Measurements from ENCODE around the gene PPP4R1. TPM values are rescaled to one million over a fixed set of nuclear protein-coding genes. Genes with fewer than 3 reads are reported as not detected.

Gene PPP4R1
- total and polyA plus RNA-seq, 2 of the 4 experiments (the other 2 are of a cell fraction): 80.6 to 123 TPM

- dilution Hi-C loops (cut with HindIII; ENCODE audit: low sequenced_read_pairs, unreplicated experiment): no loop called here
- H3K9ac ChIP-seq (ENCODE audit: low read depth, low read length): peak overlapping the region; percentile 78; the same call in 1 of the 2 replicates
- in situ Hi-C loops (cut with MboI; ENCODE audit: low sequenced_read_pairs): no loop called here
- no TSS peak for BruUV-seq (replicated peaks)
- peaks cover 13 to 50% of the 10 kb centered on the region in 2 experiments; a peak in 3 of 4 replicates for H3K79me1 ChIP-seq (ENCODE audit: low read depth in 1 of 2, low read length in 2 of 2)
- H2BK15ac ChIP-seq (ENCODE audit: low read depth, low read length): no peak overlapping the region
- peaks cover 18% of the 10 kb centered on the region for H3K4me1 ChIP-seq (ENCODE audit: control insufficient read depth, insufficient read depth, low read length)
- no peak overlapping the region for H3K18ac ChIP-seq (ENCODE audit: low read depth, low read length)
- H2AFZ ChIP-seq (replicated peaks; ENCODE audit: low read length, poor library complexity): no peak overlapping the region
- peaks cover 6% of the 10 kb centered on the region for H3K36me3 ChIP-seq (ENCODE audit: control insufficient read depth, insufficient read depth, low read length)
- H2AK9ac ChIP-seq (replicated peaks; ENCODE audit: low read depth, low read length, poor library complexity): no peak overlapping the region
- DNase-seq: peak; percentile 58
- ChIA-PET CTCF (interaction anchor here (0.6 to 1.3 kb wide), 6 partner anchors 14 to 326 kb away, joined by 3 to 7 read pairs (median 4); no protein-coding TSS in a partner anchor), POLR2A (ENCODE audit: unreplicated experiment) (interaction anchor here (0.7 to 1.0 kb wide), 2 partner anchors 49 to 264 kb away, joined by 3 read pairs; no protein-coding TSS in a partner anchor)
- no peak overlapping the region for H2BK5ac ChIP-seq (ENCODE audit: low read depth, low read length, poor library complexity, severe bottlenecking)
- H3K27me3 ChIP-seq (ENCODE audit: control insufficient read depth, insufficient read depth, low read length): no peaks in the 10 kb centered on the region
- H3K4me3 ChIP-seq (ENCODE audit: insufficient read depth, low read depth, low read length): peak overlapping the region; percentile 81
- no peak overlapping the region for H4K91ac ChIP-seq (ENCODE audit: insufficient read depth, low read depth, low read length)
- H2BK120ac ChIP-seq (ENCODE audit: low read depth, low read length): 0 out of 2 replicates have a peak overlapping the region, but pooled peaks have one; percentile 7
- H3K14ac ChIP-seq (replicated peaks; ENCODE audit: low read depth, low read length): 0 out of 2 replicates have a peak overlapping the region, but pooled peaks have one; percentile 11
- peak overlapping the region; percentile 92 for H3K4me2 ChIP-seq (ENCODE audit: low read depth, low read length)
- H4K20me1 ChIP-seq (ENCODE audit: insufficient read depth, low read length): peaks cover 57% of the 10 kb centered on the region
- no peaks in the 10 kb centered on the region for H3K9me3 ChIP-seq (ENCODE audit: control insufficient read depth, insufficient read depth, low read length)
- ATAC-seq (ENCODE audit: low read depth): no peak; the same call in 1 of the 2 replicates
- no peak overlapping the region for H3K4ac ChIP-seq (ENCODE audit: low read depth, low read length)
- H2BK20ac ChIP-seq (ENCODE audit: low read depth, low read length): no peak overlapping the region
- no CpG with 5 or more reads among the region's 3 CpGs for WGBS, 2 experiments (ENCODE audit: extremely low coverage in 2 of 2, insufficient read length in 1 of 2)
- peak overlapping the region; percentile 48; the same call in 1 of the 2 replicates for H3K23ac ChIP-seq (ENCODE audit: low read depth, low read length)
- peaks cover 18% of the 10 kb centered on the region for H3K9me1 ChIP-seq (ENCODE audit: insufficient read depth, low read length)
- H3K56ac ChIP-seq (ENCODE audit: extremely low read depth, insufficient read depth, low read length): no peak overlapping the region
- intact Hi-C loops (cut with micrococcal nuclease): loop anchor here (1.0 to 2.0 kb wide), 5 partner anchors 61 to 338 kb away; no protein-coding TSS in a partner anchor
- no peak overlapping the region for H2AK5ac ChIP-seq (ENCODE audit: low read depth, low read length)
- H4K8ac ChIP-seq (ENCODE audit: low read depth in 2 of 2, low read length in 2 of 2): no peak overlapping the region
- no peak overlapping the region for H4K5ac ChIP-seq (ENCODE audit: low read depth, low read length)
- H3K27ac ChIP-seq (ENCODE audit: insufficient read depth, low read length): no peak overlapping the region
- no peak for TF ChIP-seq RFX5 (IDR thresholded peaks at IDR 0.05; ENCODE audit: low read depth, low read length)
- TF ChIP-seq MAFK (IDR thresholded peaks at IDR 0.05; ENCODE audit: low read depth, low read length): no peak
- TF ChIP-seq SMC3 (IDR thresholded peaks at IDR 0.05; ENCODE audit: low read depth, low read length): peak; percentile 56
- TF ChIP-seq FOS (IDR thresholded peaks at IDR 0.05; ENCODE audit: low read depth, low read length): no peak
- TF ChIP-seq MXI1 (IDR thresholded peaks at IDR 0.05; ENCODE audit: borderline replicate concordance, low read depth, low read length): no peak
- no peak for TF ChIP-seq USF2 (IDR thresholded peaks at IDR 0.05; ENCODE audit: low read depth, low read length)
- TF ChIP-seq MAZ (IDR thresholded peaks at IDR 0.05; ENCODE audit: borderline replicate concordance, low read depth, low read length): no peak
- TF ChIP-seq BHLHE40 (IDR thresholded peaks at IDR 0.05; ENCODE audit: low read depth, low read length): no peak
- TF ChIP-seq CEBPB (IDR thresholded peaks at IDR 0.05; ENCODE audit: low read depth, low read length): peak; percentile 2; the same call in 1 of the 2 replicates
- peak; percentile 64 for TF ChIP-seq CTCF (conservative IDR thresholded peaks at IDR 0.05; ENCODE audit: low read depth, low read length)
- TF ChIP-seq NFE2L2 (IDR thresholded peaks at IDR 0.05; ENCODE audit: low read depth, low read length): no peak
- peak; percentile 71 for TF ChIP-seq RAD21 (IDR thresholded peaks at IDR 0.05; ENCODE audit: low read length)
- TF ChIP-seq POLR2A (IDR thresholded peaks at IDR 0.05; ENCODE audit: low read depth, low read length): no peak
- no peak for TF ChIP-seq RCOR1 (IDR thresholded peaks at IDR 0.05; ENCODE audit: insufficient replicate concordance, low read length)
- no peak for TF ChIP-seq CHD1 (IDR thresholded peaks at IDR 0.05; ENCODE audit: low read depth, low read length)
These were observed 2.0 kb downstream of the PPP4R1 start for GRCh38 chr18:9612215-9612830.
